Activated CD4-positive, alpha-beta T cell treated with anti-CD3 and anti-CD28 coated beads for 4 hours (primary cell): ENCODE results near the gene RDH16.
"Not testable (repeated sequence)": the region's sequence is repeated elsewhere in the genome, so short reads cannot be mapped to it uniquely, and the experiment has no call there.

ENCODE experiments used
- DNase-seq, 2 donors: peaks; one replicate each; pipeline ENCODE4 v3.0.0-alpha.2; 2020

RDH16 gene

DNA sequence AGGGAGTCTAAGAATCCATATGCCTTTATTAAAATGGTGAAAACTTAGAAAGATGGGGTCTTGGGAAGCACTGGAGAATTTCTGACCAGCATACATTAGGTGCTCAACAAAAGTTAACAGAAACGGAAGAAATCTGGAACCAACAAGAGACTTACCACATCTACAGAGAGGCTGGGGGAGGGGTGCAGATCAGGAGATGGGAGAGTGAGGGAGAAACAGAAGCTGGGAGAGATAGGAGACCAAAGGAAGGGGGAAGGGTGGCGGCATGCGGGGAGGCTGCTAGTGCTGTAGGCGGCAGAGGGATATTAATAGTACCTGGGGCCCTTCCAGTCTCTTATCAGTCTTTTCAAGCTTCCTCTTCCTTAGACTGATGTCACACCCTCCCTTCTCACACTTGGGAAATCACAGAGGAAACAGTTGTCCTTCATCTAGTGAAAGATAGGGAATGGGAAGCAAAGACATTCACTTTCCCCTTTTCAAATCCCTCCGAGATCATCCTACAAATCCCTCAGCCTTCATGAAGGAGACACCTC lies 30.9 kb upstream of the RDH16 start:
- DNase-seq: no peak

GRCh38 chr12:56987551-56988053 lies 30.2 kb upstream of the RDH16 start:
- peak; percentile 70 to 74 for DNase-seq

GRCh38 chr12:56987011-56987410 lies 29.6 kb upstream of the RDH16 start:
- DNase-seq: no peak

DNA sequence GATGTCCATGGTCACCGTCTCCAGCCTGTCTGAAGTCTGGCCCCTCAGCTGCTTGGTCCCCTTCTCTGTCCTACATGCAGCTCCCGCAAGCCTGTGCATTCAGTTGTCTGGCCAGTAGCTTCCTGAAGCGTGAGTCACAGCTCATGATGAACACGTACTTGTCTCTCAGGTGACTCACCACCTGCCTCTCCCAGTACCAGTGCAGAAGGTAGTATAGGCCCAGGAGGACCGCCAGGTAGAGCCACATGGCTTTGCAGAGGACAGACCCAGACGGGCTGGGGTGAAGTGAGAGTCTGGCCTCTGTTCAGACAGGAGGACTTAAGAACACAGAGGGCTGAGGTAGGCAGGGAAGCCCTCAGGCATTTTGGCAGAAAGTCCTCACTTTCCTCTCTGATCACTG lies 28.3 kb upstream of the RDH16 start:
- DNase-seq: not testable (repeated sequence)

DNA sequence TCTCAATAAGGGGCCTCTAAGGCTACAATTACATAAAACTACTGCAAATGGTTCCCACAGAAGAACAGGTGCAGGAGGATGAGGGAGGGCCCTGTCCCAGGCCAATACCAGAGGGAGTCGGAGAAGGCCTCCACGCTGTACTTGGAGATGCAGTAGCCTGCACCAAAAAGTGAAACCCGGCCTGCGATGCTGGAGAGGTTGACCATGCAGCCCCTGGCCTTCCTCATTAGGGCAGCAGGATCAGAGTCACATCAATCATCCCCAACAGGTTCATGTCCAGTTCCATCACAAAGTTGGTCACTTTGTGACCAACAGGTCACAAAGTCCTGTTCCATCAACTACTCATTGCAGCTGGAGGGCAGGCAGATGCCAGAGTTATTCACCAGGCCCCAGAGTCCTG lies 26.0 kb upstream of the RDH16 start:
- DNase-seq: no peak

DNA sequence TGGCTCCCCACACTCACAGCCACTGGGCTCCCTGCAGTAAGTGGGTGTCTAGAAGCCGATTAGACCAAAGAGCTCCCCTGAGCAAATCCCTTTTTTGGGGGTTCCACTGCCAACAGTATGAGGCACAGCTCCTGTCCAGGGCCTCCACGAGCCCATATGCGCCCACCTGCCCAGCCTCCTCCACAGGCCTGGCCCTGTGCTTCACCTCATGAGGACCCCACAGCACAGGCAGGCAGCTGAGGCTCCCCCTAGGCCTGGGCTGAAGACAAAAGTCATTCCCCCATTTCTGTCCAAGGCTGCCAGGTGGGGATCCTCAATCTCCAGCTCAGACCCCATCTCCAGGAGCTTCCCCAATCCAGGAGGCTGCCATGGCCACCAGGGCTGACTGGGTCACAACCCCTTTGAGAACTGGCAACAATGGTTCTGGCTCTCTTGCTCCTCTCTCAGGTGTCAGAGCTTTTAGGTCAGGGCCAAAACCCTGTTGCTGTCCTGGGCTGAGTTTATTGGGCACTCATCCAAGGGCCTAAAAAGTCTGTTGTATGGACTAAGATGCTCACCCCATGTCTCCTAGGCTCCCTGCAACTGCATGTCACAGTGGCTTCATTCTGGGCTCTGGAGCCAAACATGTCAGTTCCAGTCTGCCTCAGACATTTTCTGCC lies 25.3 kb upstream of the RDH16 start:
- not testable (repeated sequence) for DNase-seq

- no peak for DNase-seq
Observed at GRCh38 chr12:56980941-56981530, 23.6 kb upstream of the RDH16 start.

DNA sequence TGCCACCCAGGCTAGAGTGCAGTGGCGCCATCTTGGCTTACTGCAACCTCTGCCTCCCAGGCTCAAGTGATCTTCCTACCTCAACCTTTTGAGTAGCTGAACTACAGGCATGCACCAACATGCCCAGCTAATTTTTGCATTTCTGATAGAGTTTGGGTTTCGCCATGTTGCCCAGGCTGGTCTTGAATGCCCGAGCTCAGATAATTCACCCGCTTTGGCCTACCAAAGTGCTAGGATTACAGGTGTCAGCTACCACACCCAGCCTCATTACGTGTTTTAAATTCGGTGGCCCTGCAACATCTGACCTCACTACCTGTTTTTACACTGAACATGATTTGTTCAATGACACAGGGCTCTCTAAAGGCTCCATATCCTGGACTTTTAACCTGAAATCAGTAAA lies 22.9 kb upstream of the RDH16 start:
- DNase-seq: no peak

DNA sequence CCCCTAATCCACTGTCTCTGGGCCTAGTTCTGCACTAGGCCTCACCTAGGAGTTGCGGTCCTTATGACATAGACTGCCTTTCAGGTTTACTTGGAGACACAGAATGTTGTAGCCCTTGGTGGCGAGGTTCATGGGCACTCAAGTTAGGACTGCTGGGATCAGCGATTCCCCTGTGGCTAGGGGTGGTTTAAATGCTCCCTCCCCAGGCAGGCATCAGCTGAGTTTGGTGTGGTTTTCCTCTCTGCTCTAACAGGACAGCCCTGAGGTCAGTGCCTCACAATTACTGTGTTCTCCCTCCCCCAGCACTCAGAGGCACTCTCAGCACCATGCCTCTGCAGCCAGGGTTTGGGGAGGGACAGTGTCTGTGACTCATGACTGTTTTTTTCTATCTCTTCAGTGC lies 22.2 kb upstream of the RDH16 start:
- no peak for DNase-seq

GRCh38 chr12:56978397-56979138 lies 21.2 kb upstream of the RDH16 start:
- DNase-seq: no peak

- not testable (repeated sequence) for DNase-seq
Observed at GRCh38 chr12:56977361-56977760, 20.0 kb upstream of the RDH16 start.

DNA sequence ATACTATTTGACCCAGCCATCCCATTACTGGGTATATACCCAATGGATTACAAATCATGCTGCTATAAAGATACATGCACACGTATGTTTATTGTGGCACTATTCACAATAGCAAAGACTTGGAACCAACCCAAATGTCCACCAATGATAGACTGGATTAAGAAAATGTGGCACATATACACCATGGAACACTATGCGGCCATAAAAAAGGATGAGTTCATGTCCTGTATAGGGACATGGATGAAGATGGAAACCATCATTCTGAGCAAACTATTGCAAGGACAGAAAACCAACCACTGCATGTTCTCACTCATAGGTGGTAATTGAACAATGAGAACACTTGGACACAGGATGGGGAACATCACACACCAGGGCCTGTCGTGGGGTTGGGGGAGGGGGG lies 16.8 kb upstream of the RDH16 start:
- not testable (repeated sequence) for DNase-seq

DNA sequence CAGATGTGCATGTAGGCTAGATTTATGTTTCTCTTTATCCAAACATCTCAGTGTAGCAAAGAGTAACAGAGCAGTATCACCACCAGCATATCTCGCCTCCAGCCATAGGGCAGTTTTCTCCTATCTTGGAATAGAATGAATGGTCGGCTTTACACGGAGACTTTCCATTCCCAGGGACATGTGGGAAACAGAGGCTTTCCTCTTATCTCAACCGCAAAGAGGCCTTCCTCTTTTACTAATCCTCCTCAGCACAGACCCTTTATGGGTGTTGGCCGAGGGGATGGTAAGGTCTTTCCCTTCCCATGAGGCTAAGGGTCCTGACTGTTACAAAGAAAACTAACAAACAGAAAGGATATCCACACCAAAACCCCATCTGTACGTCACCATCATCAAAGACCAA lies 11.5 kb upstream of the RDH16 start:
- not testable (repeated sequence) for DNase-seq

DNA sequence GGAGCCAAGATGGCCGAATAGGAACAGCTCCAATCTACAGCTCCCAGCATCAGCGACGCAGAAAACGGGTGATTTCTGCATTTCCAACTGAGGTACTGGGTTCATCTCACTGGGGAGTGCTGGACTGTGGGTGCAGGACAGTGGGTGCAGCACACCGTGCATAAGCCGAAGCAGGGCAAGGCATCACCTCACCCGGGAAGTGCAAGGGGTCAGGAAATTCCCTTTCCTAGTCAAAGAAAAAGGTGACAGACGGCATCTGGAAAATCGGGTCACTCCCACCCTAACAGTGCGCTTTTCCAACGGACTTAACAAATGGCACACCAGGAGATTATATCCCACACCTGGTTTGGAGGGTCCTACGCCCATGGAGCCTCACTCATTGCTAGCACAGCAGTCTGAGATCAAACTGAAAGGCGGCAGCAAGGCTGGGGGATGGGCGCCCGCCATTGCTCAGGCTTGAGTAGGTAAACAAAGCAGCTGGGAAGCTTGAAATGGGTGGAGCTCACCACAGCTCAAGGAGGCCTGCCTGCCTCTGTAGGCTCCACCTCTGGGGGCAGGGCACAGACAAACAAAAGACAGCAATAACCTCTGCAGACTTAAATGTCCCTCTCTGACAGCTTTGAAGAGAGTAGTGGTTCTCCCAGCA lies 8.7 kb upstream of the RDH16 start:
- DNase-seq: not testable (repeated sequence)

GRCh38 chr12:56965124-56965523 lies 7.7 kb upstream of the RDH16 start:
- not testable (repeated sequence) for DNase-seq

- not testable (repeated sequence) for DNase-seq
Observed at GRCh38 chr12:56963557-56963956, 6.1 kb upstream of the RDH16 start.

DNA sequence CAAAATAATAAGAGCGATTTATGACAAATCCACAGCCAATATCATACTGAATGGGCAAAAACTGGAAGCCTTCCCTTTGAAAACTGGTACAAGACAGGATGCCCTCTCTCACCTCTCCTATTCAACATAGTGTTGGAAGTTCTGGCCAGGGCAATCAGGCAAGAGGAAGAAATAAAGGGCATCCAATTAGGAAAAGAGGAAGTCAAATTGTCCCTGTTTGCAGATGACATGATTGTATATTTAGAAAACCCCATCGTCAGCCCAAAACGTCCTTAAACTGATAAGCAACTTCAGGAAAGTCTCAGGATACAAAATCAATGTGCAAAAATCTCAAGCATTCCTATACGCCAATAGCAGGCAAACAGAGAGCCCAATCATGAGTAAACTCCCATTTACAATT lies 4.8 kb upstream of the RDH16 start:
- not testable (repeated sequence) for DNase-seq

- no peak for DNase-seq
Observed at GRCh38 chr12:56958422-56958821, 1.0 kb upstream of the RDH16 start.

DNA sequence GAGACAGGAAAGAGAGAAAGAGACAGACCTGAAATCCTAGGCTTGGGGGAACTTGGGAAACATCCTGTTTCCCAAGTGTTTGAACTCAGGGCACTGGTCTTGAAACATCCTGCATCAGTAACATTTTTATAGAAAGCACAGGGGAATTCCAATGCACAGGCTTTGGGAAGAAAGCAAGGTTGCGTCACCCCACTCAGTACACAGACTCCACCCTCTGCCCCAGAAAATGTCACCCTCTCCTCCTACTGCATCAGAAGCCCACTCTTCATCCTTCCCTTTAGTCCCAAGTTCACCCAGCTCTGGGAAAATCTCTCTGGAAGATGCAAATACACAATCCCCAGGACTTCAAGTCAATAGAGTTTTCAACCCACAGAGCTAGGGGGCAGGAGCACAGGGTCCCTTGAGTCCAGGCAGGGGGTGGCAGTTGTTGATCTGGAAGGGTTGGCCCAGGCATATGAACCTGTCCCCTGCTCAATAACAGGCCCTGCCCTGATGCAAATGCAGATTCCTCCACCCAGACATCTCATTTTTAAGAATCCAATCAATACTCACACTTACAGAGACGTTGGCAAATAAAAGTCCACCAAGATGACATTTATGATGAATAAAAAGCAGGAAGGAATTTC lies 1.7 kb downstream of the RDH16 start:
- no peak for DNase-seq

DNA sequence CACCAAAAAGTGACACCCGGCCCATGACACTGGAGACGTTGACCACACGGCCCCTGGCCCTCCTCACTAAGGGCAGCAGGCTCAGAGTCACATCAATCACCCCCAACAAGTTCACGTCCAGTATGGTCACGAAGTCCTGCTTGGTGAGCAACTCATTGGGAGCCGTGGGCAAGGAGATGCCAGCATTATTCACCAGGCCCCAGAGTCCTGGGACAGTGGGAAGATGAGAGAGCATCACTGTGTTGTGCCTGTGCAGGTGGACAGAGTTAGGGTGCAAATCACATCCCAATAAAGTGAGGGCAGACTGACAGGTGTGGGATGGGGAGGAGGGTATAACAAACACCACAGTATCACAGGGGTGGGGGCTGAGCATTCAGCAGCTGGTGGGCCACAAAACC lies 2.5 kb downstream of the RDH16 start:
- DNase-seq: no peak

DNA sequence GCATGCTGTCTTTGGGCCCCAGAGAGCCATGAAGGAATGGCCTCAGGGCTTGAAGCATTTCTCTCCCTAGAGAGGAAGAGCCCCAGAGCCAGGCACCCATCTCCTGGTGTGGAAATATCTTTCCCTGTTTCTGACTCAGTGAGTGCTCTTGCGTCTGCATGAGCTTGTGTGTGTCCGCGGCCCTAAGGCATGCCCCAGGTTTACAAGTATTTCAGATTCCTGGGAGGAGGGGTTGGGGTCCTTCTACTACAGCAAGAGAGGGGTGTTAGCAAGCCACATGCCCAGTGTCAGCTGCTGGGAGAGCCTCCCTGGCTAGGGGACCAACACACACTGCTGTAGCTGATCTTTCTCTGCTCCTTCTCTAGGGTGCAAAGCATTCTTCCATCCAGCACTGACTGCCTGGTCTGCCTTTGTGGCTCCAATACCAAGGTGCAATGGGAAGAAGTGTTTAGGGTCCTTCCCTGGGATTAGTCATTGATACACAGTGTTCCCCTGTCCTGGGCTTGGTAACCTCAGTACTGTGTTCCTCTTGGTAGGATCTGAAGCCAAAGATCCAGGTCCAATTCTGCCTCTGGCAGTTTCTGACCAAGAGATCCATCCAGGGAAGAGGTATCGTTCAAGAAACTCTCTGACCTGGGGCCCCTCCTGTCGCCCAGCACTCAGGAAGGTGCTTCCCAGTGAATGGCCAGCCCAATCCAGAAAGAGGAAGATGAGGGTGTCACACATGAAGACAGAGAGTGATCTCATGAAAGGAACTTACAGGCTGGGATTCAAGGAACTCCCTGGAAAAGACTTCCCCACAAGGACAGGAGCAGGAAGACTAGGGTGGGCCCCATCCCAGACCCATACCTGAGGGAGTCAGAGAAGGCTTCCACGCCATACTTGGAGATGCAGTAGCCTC lies 3.1 kb downstream of the RDH16 start:
- DNase-seq: no peak

GRCh38 chr12:56953314-56953713 lies 4.1 kb downstream of the RDH16 start:
- DNase-seq: no peak
